HepG2 (cell line): ENCODE measurements around the gene PNLDC1. TPM values are rescaled to one million over a fixed set of nuclear protein-coding genes. Genes with fewer than 3 reads are reported as not detected.

ENCODE experiments used
- FLYWCH1 ChIP-seq: sonication (generic); formaldehyde crosslinking; IDR thresholded peaks from 2 replicates; pipeline ENCODE4 v1.8.1; 2023; ENCODE audit warnings: mild to moderate bottlenecking, missing genetic modification reagents
- FOXC1 ChIP-seq: sonication (generic); formaldehyde crosslinking; IDR thresholded peaks from 2 replicates; pipeline ENCODE4 v1.8.0; 2022; ENCODE audit warnings: mild to moderate bottlenecking, missing genetic modification reagents, borderline replicate concordance
- HDAC2 ChIP-seq: sonication (generic); formaldehyde crosslinking; IDR thresholded peaks from 2 replicates; pipeline ENCODE4 v1.4.0; 2020; ENCODE audit warnings: missing genetic modification reagents
- HIVEP1 ChIP-seq: sonication (generic); formaldehyde crosslinking; IDR thresholded peaks from 2 replicates; pipeline ENCODE4 v1.4.0; 2020; ENCODE audit warnings: mild to moderate bottlenecking, missing genetic modification reagents
- KAT2B ChIP-seq: fragments of 150-350 bp; IDR thresholded peaks from 2 replicates; pipeline ENCODE4 v1.6.1; 2014; ENCODE audit warnings: low read depth, low read length, borderline replicate concordance
- NFE2L1 ChIP-seq: sonication (generic); formaldehyde crosslinking; IDR thresholded peaks from 2 replicates; pipeline ENCODE4 v1.4.0; 2020; ENCODE audit warnings: missing genetic modification reagents, mild to moderate bottlenecking, borderline replicate concordance
- NR2F6 ChIP-seq, 2 experiments: IDR thresholded peaks; 2 replicates each; pipeline ENCODE4 v1.6.1; 2016; ENCODE audit warnings: antibody characterized with exemption in 1 of 2, mild to moderate bottlenecking in 1 of 2
- SIN3B ChIP-seq: fragments of 150-350 bp; IDR thresholded peaks from 2 replicates; pipeline ENCODE4 v1.6.1; 2014; ENCODE audit warnings: low read length
- SNAPC2 ChIP-seq: sonication (generic); formaldehyde crosslinking; IDR thresholded peaks from 2 replicates; pipeline ENCODE4 v1.8.1; 2022; ENCODE audit warnings: mild to moderate bottlenecking, missing genetic modification reagents
- SNRNP70 ChIP-seq: fragments of 200-400 bp; formaldehyde crosslinking; IDR thresholded peaks from 2 replicates; pipeline ENCODE4 v1.6.1; 2017; ENCODE audit warnings: mild to moderate bottlenecking, low read depth, low read length, moderate library complexity
- SOX13 ChIP-seq, 3 experiments: fragments of 450-650 bp in 1 of 3; sonication (generic) in 1 of 3; formaldehyde crosslinking in 1 of 3; IDR thresholded peaks in 2 of 3; conservative IDR thresholded peaks in 1 of 3; 2 replicates each; pipeline versions ENCODE4 v1.5.0 to v1.6.1; 2016 to 2020; ENCODE audit warnings: antibody characterized with exemption in 1 of 3, mild to moderate bottlenecking in 1 of 3, missing compliant biosample characterization in 1 of 3, missing genetic modification reagents in 1 of 3, moderate library complexity in 1 of 3
- SRSF1 ChIP-seq: fragments of 200-400 bp; formaldehyde crosslinking; optimal IDR thresholded peaks from 2 replicates; pipeline ENCODE3; 2017; ENCODE audit warnings: mild to moderate bottlenecking, low read depth, low read length, moderate library complexity
- STAG1 ChIP-seq: sonication (generic); formaldehyde crosslinking; IDR thresholded peaks from 2 replicates; pipeline ENCODE4 v1.4.0; 2020; ENCODE audit warnings: missing genetic modification reagents
- ZNF496 ChIP-seq: sonication (generic); formaldehyde crosslinking; IDR thresholded peaks from 2 replicates; pipeline ENCODE4 v1.8.1; 2023; ENCODE audit warnings: mild to moderate bottlenecking, moderate library complexity, missing genetic modification reagents; ENCODE audit not compliant: insufficient replicate concordance
- ZNF614 ChIP-seq: IDR thresholded peaks from 2 replicates; pipeline ENCODE4 v1.6.1; 2018; ENCODE audit warnings: missing biosample characterization, missing genetic modification reagents, inconsistent platforms, borderline replicate concordance
- ZNF879 ChIP-seq: sonication (generic); formaldehyde crosslinking; IDR thresholded peaks from 2 replicates; pipeline ENCODE4 v1.8.1; 2023; ENCODE audit warnings: missing genetic modification reagents
- polyA plus RNA-seq, 8 experiments: library from polyadenylated mRNA; depleted of rRNA in 3 of 8; stranded (reverse) in 7 of 8; unstranded in 1 of 8; fragments of >200 nt; fragmentation: Illumina TruSeq in 4 of 8; extraction: Trizol in 4 of 8; gene quantifications; 2 replicates each; pipeline versions ENCODE4 v1.2.1 to v1.2.3, GENCODE V29; 2011 to 2016; ENCODE audit warnings: low read depth in 4 of 8, missing spikeins in 1 of 8, mixed read lengths in 1 of 8; ENCODE audit not compliant: insufficient read depth in 1 of 8
- total RNA-seq, 5 experiments: library from RNA; depleted of rRNA; stranded (reverse); fragments of >200 nt; fragmentation: Illumina TruSeq; extraction: Trizol; gene quantifications; 2 replicates each; pipeline ENCODE4 v1.2.3, GENCODE V29; 2016; ENCODE audit warnings: low read depth in 1 of 5
- TF ChIP-seq, protein P1 (sequence below): sonication (generic); formaldehyde crosslinking; IDR thresholded peaks from 2 replicates; pipeline ENCODE4 v1.4.0; 2020; ENCODE audit warnings: mild to moderate bottlenecking, low read depth, missing genetic modification reagents
- TF ChIP-seq, protein P2 (sequence below): sonication (generic); formaldehyde crosslinking; IDR thresholded peaks from 2 replicates; pipeline ENCODE4 v1.8.1; 2023; ENCODE audit warnings: mild to moderate bottlenecking, missing genetic modification reagents
- TF ChIP-seq, protein P3 (sequence below): sonication (generic); formaldehyde crosslinking; IDR thresholded peaks from 2 replicates; pipeline ENCODE4 v1.5.0; 2020; ENCODE audit warnings: mild to moderate bottlenecking, missing genetic modification reagents
- TF ChIP-seq, protein P4 (sequence below): sonication (generic); formaldehyde crosslinking; IDR thresholded peaks from 2 replicates; pipeline ENCODE4 v1.4.0; 2020; ENCODE audit warnings: mild to moderate bottlenecking, missing genetic modification reagents, borderline replicate concordance
- TF ChIP-seq, protein P5 (sequence below): IDR thresholded peaks from 2 replicates; pipeline ENCODE4 v1.6.1; 2016; ENCODE audit warnings: missing compliant biosample characterization, missing genetic modification reagents, borderline replicate concordance

Gene PNLDC1
- total and polyA plus RNA-seq, 2 of the 13 experiments (the other 11 are each of a cell fraction or from before 2014, with no cell fraction given) = not detected

DNA sequence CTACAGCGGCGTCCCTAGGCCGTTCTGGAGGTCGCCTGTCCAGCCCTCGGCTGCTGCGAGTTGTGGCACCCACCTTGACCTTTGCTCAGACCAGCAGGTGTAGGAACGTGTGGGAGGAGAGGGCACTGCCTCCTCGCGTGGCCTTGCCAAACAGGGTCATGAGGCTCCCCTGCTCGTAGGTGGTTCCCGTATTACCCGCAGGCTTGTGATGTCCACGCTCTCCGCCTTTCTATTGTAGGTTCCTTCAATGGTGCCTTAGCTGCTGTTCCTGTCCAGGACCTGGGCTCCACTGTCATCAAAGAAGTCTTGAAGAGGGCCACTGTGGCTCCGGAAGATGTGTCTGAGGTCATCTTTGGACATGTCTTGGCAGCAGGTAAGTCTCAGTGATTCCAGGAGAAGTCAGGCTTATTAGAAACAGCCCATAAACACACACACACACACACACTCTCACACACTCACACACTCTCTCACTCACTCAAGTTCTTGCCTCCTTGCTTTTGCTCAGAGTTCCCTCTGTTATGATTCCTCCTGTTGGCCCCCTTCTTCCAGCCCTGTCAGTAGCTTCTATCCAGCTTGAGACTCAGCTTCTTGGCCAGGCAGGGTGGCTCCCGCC lies 37.3 kb upstream of the PNLDC1 start (continued):
- TF ChIP-seq ZNF496 = no peak
- TF ChIP-seq NR2F6 (IDR thresholded peaks at IDR 0.05) = peak; percentile 91
- TF ChIP-seq NR2F6 (CRISPR knock-in tag; IDR thresholded peaks at IDR 0.05) = peak; percentile 95
- TF ChIP-seq NFE2L1 (CRISPR knock-in tag) = 0 out of 2 replicates have a peak, but pooled peaks have one; percentile 2
- no peak for TF ChIP-seq SOX13 (IDR thresholded peaks at IDR 0.05)
- peak in 1 of 2 experiments; percentile 63; a peak in 2 of 4 replicates for TF ChIP-seq SOX13 (CRISPR knock-in tag; conservative IDR thresholded peaks at IDR 0.05 in 1 of 2, IDR thresholded peaks at IDR 0.05 in 1 of 2)
- no peak for TF ChIP-seq FLYWCH1 (CRISPR knock-in tag)
- no peak for TF ChIP-seq SNAPC2
- TF ChIP-seq, protein P1, sequence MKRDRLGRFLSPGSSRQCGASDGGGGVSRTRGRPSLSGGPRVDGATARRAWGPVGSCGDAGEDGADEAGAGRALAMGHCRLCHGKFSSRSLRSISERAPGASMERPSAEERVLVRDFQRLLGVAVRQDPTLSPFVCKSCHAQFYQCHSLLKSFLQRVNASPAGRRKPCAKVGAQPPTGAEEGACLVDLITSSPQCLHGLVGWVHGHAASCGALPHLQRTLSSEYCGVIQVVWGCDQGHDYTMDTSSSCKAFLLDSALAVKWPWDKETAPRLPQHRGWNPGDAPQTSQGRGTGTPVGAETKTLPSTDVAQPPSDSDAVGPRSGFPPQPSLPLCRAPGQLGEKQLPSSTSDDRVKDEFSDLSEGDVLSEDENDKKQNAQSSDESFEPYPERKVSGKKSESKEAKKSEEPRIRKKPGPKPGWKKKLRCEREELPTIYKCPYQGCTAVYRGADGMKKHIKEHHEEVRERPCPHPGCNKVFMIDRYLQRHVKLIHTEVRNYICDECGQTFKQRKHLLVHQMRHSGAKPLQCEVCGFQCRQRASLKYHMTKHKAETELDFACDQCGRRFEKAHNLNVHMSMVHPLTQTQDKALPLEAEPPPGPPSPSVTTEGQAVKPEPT (CRISPR knock-in tag) = no peak
- TF ChIP-seq KAT2B = no peak
- no peak for TF ChIP-seq SIN3B
- TF ChIP-seq, protein P2, sequence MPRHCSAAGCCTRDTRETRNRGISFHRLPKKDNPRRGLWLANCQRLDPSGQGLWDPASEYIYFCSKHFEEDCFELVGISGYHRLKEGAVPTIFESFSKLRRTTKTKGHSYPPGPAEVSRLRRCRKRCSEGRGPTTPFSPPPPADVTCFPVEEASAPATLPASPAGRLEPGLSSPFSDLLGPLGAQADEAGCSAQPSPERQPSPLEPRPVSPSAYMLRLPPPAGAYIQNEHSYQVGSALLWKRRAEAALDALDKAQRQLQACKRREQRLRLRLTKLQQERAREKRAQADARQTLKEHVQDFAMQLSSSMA = no peak
- TF ChIP-seq, protein P3, sequence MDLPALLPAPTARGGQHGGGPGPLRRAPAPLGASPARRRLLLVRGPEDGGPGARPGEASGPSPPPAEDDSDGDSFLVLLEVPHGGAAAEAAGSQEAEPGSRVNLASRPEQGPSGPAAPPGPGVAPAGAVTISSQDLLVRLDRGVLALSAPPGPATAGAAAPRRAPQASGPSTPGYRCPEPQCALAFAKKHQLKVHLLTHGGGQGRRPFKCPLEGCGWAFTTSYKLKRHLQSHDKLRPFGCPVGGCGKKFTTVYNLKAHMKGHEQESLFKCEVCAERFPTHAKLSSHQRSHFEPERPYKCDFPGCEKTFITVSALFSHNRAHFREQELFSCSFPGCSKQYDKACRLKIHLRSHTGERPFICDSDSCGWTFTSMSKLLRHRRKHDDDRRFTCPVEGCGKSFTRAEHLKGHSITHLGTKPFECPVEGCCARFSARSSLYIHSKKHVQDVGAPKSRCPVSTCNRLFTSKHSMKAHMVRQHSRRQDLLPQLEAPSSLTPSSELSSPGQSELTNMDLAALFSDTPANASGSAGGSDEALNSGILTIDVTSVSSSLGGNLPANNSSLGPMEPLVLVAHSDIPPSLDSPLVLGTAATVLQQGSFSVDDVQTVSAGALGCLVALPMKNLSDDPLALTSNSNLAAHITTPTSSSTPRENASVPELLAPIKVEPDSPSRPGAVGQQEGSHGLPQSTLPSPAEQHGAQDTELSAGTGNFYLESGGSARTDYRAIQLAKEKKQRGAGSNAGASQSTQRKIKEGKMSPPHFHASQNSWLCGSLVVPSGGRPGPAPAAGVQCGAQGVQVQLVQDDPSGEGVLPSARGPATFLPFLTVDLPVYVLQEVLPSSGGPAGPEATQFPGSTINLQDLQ (CRISPR knock-in tag) = peak; percentile 76
- TF ChIP-seq STAG1 = no peak; the same call in 1 of the 2 replicates
- TF ChIP-seq ZNF879 (CRISPR knock-in tag) = no peak
- peak; percentile 88 for TF ChIP-seq HDAC2 (CRISPR knock-in tag)
- TF ChIP-seq FOXC1 (CRISPR knock-in tag) = peak; percentile 87
- no peak for TF ChIP-seq SRSF1
- TF ChIP-seq SNRNP70 = no peak
- TF ChIP-seq, protein P4, sequence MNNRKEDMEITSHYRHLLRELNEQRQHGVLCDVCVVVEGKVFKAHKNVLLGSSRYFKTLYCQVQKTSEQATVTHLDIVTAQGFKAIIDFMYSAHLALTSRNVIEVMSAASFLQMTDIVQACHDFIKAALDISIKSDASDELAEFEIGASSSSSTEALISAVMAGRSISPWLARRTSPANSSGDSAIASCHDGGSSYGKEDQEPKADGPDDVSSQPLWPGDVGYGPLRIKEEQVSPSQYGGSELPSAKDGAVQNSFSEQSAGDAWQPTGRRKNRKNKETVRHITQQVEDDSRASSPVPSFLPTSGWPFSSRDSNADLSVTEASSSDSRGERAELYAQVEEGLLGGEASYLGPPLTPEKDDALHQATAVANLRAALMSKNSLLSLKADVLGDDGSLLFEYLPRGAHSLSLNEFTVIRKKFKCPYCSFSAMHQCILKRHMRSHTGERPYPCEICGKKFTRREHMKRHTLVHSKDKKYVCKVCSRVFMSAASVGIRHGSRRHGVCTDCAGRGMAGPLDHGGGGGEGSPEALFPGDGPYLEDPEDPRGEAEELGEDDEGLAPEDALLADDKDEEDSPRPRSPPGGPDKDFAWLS = no peak
- TF ChIP-seq, protein P5, sequence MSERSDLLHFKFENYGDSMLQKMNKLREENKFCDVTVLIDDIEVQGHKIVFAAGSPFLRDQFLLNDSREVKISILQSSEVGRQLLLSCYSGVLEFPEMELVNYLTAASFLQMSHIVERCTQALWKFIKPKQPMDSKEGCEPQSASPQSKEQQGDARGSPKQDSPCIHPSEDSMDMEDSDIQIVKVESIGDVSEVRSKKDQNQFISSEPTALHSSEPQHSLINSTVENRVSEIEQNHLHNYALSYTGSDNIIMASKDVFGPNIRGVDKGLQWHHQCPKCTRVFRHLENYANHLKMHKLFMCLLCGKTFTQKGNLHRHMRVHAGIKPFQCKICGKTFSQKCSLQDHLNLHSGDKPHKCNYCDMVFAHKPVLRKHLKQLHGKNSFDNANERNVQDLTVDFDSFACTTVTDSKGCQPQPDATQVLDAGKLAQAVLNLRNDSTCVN (CRISPR knock-in tag) = no peak; the same call in 1 of the 2 replicates
- no peak for TF ChIP-seq ZNF614 (CRISPR knock-in tag)
- TF ChIP-seq HIVEP1 (CRISPR knock-in tag) = peak; percentile 84; the same call in 1 of the 2 replicates
